A673 (cell line): ENCODE results near the gene ADAMTS6.

ENCODE experiments used
- CTCF ChIP-seq: fragments of 300-800, 200-600 bp; sonication (generic); conservative IDR thresholded peaks from 2 replicates; pipeline ENCODE4 v1.5.1; 2017; ENCODE audit warnings: low read depth, mild to moderate bottlenecking, antibody characterized with exemption, low read length, moderate library complexity, mixed read lengths
- EZH2 ChIP-seq: fragments of 200-600 bp; sonication (generic); IDR thresholded peaks from 2 replicates; pipeline ENCODE4 v1.6.1; 2017; ENCODE audit warnings: borderline replicate concordance, low read depth, mild to moderate bottlenecking, mixed read lengths, antibody characterized with exemption, low read length; ENCODE audit not compliant: poor library complexity, severe bottlenecking

GRCh38 chr5:65459995-65460394 lies 21.7 kb downstream of the ADAMTS6 start:
- TF ChIP-seq CTCF (no peak), EZH2 (no peak)
